Measurements from ENCODE around the gene ATP11B. TPM values are rescaled to one million over a fixed set of nuclear protein-coding genes. Genes with fewer than 3 reads are reported as not detected.

The ATP11B gene
- 10 to 100 TPM in 11 of 12 donors, not detected in 1; 38.2 to 61.0 (median 51.1) TPM for polyA plus RNA-seq (ENCODE audit: insufficient read length in 12 of 12)
- long read RNA-seq, donor 1, partial matches to known transcripts = 8 of 9 reads
- long read RNA-seq, donor 1, other reads (novel, unspliced or antisense) = 0 of 9 reads
- long read RNA-seq, donor 2, full-length matches to known transcripts = 1 of 1 reads
- long read RNA-seq, donor 2, partial matches to known transcripts = 0 of 1 reads
- long read RNA-seq, donor 2, other reads (novel, unspliced or antisense) = 0 of 1 reads
- long read RNA-seq, donor 3, full-length matches to known transcripts = 1 of 1 reads
- long read RNA-seq, donor 3, partial matches to known transcripts = 0 of 1 reads
- long read RNA-seq, donor 3, other reads (novel, unspliced or antisense) = 0 of 1 reads
- long read RNA-seq, donor 4, partial matches to known transcripts = 0 of 1 reads
- long read RNA-seq, donor 4, other reads (novel, unspliced or antisense) = 0 of 1 reads
- long read RNA-seq, donor 5, full-length matches to known transcripts = 3 of 3 reads
- long read RNA-seq, donor 5, partial matches to known transcripts = 0 of 3 reads
- long read RNA-seq, donor 5, other reads (novel, unspliced or antisense) = 0 of 3 reads
- long read RNA-seq, donor 6, partial matches to known transcripts = 0 of 1 reads
- long read RNA-seq, donor 6, other reads (novel, unspliced or antisense) = 0 of 1 reads
- long read RNA-seq, donor 7, partial matches to known transcripts = 5 of 6 reads
- long read RNA-seq, donor 7, other reads (novel, unspliced or antisense) = 0 of 6 reads
- long read RNA-seq, donor 8, full-length matches to known transcripts = 4 of 4 reads
- long read RNA-seq, donor 8, partial matches to known transcripts = 0 of 4 reads
- long read RNA-seq, donor 8, other reads (novel, unspliced or antisense) = 0 of 4 reads
- long read RNA-seq, donor 9 = 0 reads
- long read RNA-seq, donor 10 = 0 reads
- long read RNA-seq, donor 11, partial matches to known transcripts = 7 of 7 reads
- long read RNA-seq, donor 11, other reads (novel, unspliced or antisense) = 0 of 7 reads

GRCh38 chr3:182792901-182793662, at the start of gene ATP11B:
ATP11B (plus strand) TSS chr3:182793504; CDS start chr3:182793760, 256 bp downstream.
- DNase-seq = peak; percentile 80

- no peak for DNase-seq
Measured at GRCh38 chr3:182746959-182747358, 46.3 kb upstream of the ATP11B start.

GRCh38 chr3:182755308-182755707, 38.0 kb upstream of the ATP11B start:
- DNase-seq = no peak

- DNase-seq = no peak
Measured at GRCh38 chr3:182755712-182756111, 37.6 kb upstream of the ATP11B start.

GRCh38 chr3:182760576-182761164, 32.6 kb upstream of the ATP11B start:
- no peak for DNase-seq

- DNase-seq = no peak
Measured at GRCh38 chr3:182763896-182764295, 29.4 kb upstream of the ATP11B start.

- no peak for DNase-seq
Measured at GRCh38 chr3:182765287-182765686, 28.0 kb upstream of the ATP11B start.

- no peak for DNase-seq
Measured at GRCh38 chr3:182766099-182766498, 27.2 kb upstream of the ATP11B start.

- DNase-seq = no peak
Measured at GRCh38 chr3:182768413-182768812, 24.9 kb upstream of the ATP11B start.

- no peak for DNase-seq
Measured at GRCh38 chr3:182769673-182770072, 23.6 kb upstream of the ATP11B start.

- no peak for DNase-seq
Measured at GRCh38 chr3:182782149-182782548, 11.2 kb upstream of the ATP11B start.

GRCh38 chr3:182783106-182783505, 10.2 kb upstream of the ATP11B start:
- DNase-seq = no peak

GRCh38 chr3:182784542-182784941, 8.8 kb upstream of the ATP11B start:
- no peak for DNase-seq

- DNase-seq = no peak
Measured at GRCh38 chr3:182785142-182785541, 8.2 kb upstream of the ATP11B start.

- DNase-seq = no peak
Measured at GRCh38 chr3:182785756-182786155, 7.5 kb upstream of the ATP11B start.

- DNase-seq = no peak
Measured at GRCh38 chr3:182786564-182787196, 6.6 kb upstream of the ATP11B start.

- DNase-seq = no peak
Measured at GRCh38 chr3:182787302-182788036, 5.8 kb upstream of the ATP11B start.

- DNase-seq = no peak
Measured at GRCh38 chr3:182789371-182789770, 3.9 kb upstream of the ATP11B start.

GRCh38 chr3:182790612-182791011, 2.7 kb upstream of the ATP11B start:
- no peak for DNase-seq

All from muscle of arm (tissue), 14 donors.